ENCODE data around the gene SNAP29.
"Not testable (repeated sequence)": the region's sequence is repeated elsewhere in the genome, so short reads cannot be mapped to it uniquely, and the experiment has no call there.

Gene SNAP29

DNA sequence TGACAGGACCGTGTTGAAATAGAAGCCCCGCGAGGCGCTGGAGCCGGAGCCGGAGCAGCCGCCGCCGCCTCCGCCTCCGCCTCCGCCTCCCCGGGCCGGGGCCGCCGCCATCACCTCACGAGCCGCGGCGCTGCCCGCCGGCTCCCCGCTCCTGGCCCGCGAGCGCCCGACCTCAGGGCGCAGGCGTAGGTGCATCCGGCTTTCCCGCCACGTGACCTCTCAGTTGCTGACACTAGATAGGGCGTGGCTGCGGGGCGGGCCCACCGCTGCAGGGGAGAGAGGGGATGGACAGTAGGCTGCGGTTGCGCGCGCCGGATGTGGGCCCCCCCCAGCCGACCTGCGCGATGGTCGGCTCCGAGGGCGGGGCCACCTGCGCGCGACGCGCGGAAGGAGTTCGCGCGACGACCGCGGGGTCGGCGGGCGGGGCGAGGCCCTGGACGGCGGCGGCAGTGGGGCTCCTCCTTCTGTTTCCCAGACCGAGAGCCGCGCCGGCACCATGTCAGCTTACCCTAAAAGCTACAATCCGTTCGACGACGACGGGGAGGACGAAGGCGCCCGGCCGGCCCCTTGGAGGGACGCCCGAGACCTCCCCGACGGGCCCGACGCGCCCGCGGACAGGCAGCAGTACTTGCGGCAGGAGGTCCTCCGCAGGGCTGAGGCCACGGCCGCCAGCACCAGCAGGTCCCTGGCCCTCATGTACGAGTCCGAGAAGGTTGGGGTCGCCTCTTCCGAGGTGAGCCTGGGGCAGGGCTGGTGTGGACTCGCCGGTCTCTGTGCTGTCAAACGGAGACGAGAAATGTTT, at the start of gene SNAP29, which contains the start of gene PI4KA:
TSS of gene SNAP29 (plus strand) at position 393 of the 802 bp plus-strand sequence. CDS start at position 497, 104 bp downstream.
TSS of gene PI4KA (minus strand) at position 197 of the 802 bp plus-strand sequence. CDS start at position 111, 86 bp downstream.
- DNase-seq (ENCODE audit: low read depth) = peak; percentile 97

DNA sequence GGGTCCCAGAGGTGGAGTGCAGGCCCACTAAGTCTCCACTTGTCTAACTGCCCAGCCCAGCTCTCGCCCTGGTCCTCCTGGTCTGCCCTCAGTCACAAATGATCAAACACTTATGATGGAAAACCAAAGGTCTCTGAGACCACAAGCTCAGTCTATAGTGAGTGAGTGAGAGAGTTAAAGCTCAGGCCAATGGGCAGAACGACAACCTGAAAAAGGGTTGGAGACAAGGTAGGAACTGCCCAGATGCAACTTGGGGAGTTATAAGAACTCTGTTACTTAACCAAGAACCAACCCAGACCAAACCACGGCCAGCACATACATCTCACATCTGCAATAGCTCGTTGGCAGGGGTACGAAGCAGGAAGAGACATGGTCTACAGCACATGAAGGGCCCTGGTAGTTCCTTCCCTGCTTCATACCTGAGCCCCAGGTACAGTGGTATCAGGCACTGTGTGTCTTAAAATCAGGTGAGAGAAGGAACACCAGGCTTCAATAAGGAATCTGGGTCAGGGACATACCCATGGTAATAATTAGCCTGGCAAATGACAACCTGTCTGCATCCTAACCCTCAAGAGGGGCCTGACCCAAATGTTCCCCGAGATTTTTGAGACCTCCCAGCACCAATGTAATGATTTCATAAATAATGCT, 49.1 kb upstream of the SNAP29 start:
- DNase-seq (ENCODE audit: low read depth) = no peak

DNA sequence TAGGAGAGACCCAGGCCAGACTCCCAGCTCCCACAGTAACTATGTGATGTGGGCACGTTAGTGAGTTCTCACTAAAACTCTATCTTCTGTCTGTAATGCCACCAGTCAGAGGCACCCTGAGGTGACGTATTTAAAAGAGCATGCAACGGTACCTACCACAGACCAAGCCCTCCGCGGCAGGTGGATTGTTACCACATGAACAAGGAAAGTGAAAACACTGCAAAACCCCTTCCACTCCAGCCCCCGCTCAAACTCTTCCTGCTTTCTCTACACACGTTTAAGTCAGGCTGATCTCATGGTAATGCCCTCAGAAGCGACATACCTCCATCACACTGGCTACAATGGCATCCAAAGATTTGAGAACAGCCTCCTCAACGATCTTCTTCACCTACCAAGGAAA, 48.2 kb upstream of the SNAP29 start:
- no peak for DNase-seq (ENCODE audit: low read depth)

DNA sequence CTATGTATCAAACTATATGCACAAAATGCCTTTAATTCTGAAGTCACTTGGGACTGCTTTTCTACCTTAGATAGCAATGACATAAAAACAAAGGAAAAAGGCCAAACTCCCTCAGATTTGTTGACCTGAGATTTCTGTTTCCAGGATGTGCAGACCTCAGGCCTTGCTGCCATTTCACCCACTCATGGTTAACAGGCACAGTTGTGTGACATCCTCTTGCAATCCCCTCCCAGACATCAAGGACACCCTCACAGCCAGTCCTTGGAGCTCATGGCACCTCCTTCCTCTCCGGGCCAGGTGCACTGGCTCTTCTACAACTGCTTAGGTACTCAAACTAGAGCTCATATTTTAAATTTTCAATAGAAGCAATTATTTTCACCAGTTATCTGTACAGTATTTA, 47.6 kb upstream of the SNAP29 start:
- no peak for DNase-seq (ENCODE audit: low read depth)

DNA sequence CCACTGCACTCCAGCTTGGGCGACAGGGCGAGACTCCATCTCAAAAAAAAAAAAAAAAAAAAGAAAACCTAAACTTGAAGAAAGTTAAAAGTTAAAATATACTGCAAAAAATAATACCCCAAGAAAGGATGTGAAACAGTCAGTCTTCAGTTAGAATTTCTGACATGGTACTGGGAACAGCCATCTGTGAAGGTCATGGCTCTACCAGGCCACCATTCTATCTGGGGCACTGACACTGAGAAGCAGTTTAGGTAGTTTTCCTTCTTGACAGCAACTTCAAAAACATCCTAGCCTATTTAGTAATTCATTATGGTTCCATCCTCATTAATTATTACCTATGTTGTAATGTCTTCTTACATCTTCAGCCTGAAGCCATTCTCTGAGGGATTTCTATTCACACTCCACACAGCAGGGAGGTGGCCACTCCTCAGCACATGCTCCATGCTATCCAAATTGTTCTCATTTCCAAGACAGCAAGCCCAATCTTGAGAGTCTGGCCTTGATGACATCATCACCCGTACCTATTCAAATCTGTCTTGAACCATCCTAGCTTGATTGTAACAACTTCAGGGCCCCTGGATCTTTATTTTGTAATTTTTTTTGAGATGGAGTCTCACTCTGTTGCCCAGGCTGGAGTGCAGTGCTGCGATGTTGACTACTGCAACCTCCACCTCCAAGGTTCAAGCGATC, 46.7 kb upstream of the SNAP29 start:
- DNase-seq (ENCODE audit: low read depth) = no peak

DNA sequence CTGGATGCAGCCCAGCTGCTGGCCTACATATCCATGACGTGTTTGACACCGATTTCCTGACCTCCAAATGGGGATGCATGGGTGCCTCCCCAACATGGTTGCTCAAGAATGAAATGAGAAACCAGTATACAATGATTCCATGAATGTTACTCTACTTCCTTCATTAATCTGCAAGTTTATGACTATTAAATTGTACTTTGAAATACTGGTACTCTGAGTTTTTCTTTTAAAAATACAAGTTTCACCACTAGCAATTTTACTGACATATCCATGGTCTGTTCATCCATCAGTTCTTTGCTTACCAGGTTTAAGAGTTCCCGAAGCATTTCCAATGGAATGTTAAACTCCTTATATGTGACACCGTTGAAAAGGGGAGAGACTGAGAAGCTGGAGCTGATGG, 45.8 kb upstream of the SNAP29 start:
- DNase-seq (ENCODE audit: low read depth) = no peak

DNA sequence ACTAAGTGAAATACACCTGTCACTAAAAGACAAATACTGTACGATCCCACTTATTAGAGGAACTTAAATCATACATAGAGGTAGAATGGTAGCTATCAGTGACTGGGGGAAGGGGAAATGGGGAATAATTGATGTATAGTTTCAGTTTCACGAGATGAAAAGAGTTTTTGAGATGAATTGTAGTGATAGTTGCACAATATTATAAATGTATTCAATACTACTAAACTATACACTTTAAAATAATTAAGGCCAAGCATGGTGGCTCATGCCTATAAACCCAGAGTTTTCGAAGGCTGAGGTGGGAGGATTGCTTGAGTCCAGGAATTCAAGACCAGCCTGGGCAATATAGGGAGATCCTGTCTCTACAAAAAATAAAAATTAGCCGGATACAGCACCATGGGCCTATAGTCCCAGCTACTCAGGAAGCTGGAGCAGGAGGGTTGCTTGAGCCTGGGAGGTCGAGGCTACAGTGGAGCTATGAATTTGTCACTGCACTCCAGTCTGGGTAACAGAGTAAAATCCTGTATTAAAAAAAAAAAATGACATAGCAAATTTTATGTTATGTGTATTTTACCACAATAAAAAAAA, 44.5 kb upstream of the SNAP29 start:
- no peak for DNase-seq (ENCODE audit: low read depth)

DNA sequence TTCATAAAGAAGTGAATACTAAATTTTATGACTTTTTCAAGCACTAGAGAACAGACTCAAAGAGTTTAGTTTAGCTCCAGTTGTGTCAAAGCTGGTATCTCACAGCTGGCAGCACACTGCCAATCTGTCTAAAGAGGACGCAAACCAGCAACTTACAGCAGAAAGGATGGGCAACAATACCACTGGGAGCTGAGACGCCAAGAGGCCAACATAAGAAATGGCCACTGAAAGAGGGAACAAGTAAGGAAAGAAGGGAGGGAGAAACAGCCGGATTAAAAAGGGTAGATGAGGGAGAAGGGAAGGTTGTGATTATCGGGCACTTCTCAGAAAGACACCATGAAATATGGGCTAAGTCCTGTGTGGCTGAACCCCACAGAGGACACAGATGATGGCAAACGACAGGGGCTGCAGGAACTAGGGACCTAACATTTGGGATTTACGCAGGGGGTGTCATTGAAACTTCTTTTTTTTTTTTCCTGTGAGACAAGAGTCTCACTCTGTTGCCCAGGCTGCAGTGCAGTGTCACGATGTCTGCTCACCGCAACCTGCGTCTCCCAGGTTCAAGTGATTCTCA, 43.2 kb upstream of the SNAP29 start:
- DNase-seq (ENCODE audit: low read depth) = no peak

DNA sequence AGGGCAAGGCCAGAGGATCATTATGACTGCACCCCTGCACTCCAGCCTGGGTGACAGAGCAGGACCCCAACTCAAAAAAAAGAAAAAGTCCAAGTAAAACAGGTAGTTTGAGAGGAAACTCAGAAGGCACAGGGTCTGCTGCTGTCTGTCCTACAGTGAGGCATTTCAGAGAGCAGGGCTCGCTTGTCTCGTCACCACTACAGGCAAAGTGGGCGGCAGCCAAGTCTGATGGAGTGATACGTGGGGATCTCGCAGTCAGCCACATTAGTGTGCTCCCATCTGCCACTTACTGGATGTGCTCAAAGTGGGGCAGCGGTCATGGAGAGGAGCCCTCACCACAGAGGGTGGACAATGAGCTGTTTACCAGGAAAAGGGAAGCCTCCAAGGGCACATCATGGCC, 42.2 kb upstream of the SNAP29 start:
- no peak for DNase-seq (ENCODE audit: low read depth)

DNA sequence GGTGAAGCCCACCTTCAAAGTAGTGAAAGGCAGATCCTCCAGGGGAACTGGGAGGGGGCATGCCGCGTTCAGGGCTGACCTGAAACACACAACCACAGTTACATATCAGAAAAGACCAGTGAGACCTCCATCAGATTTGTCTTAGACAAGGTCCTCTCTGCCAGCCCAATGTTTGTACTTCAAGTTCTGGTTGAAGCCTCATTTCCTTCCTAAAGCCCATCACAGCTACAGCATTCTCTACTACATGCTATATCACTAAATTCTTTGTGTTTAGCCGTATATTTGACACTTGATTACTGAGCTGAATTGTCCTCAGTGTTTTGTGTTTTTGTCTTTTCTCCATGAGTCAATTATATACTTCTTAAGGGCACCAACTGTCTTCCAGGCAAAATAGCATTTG, 40.3 kb upstream of the SNAP29 start:
- no peak for DNase-seq (ENCODE audit: low read depth)

DNA sequence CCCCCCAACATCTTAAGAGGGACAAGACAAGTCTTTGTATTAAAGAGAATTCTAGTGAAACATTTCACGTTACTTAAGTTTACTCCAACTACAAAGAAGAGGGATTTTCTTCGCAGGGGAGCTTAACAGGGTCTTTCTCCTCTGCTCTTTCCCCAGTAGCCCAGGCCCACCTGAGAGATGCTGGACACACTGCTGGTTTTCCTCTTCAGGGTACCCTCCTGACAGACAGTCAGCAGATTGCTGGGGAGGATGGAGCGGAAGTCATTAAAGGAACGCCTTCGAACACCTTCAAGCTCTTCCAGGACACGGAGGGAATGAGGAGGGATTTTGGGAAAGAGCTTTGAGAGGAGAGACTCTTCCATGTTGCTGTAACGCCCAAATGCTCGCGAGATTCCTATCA, 39.3 kb upstream of the SNAP29 start:
- DNase-seq (ENCODE audit: low read depth) = no peak

DNA sequence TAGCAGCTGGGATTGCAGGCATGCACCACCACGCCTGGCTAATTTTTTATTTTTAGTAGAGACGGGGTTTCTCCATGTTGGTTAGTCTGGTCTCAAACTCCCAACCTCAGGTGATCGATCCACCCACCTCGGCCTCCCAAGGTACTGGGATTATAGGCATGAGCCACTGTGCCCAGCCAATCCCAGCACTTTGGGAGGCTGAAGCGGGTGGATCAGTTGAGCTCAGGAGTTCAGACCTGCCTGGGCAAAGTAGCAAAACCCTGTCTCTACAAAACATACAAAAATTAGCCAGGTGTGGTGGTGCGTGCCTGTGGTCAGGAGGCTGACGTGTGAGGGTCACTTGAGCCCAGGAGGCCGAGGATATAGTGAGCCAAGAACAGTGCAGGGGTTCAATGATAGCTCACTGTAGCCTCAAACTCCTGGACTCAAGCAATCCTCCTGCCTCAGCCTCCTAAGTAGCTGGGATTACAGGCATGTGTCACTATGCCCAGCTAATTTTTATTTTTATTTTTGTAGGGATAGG, 37.0 kb upstream of the SNAP29 start:
- DNase-seq (ENCODE audit: low read depth) = not testable (repeated sequence)

DNA sequence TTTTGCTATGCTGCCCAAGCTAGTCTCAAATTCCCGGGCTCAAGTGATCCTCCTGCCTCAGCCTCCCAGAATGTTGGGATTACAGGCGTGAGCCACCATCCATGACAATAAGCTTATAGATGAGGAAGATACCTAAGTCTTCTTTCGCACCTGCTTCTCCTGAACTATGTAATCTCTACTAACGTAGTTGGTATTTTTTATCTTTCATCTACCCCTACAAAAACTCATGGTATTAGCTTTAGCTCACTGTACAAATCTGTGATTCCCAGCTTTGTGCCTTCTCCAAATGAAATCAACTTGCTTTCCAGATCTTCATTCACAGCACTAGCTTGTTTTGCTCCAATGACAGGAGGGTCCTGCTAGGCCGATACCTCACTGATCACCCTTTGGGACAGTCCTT, 36.6 kb upstream of the SNAP29 start:
- no peak for DNase-seq (ENCODE audit: low read depth)

DNA sequence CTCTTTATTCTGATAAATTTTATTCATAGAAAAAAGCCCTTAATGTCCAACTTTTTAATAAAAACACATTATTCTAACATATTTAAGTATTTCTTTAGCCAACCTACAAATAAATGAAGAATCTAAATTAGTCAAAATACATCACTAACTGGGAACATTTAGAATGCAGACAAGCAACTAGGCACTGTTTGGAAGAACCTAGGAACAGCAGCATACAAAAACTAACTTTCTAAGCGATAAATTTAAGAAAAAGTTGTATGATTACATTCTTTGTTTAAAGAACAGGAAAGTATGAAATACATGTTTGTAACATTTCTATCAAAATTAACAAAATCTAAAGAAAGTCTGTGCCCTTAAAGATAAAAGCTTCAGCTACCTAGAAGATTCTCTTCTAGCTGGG, 35.5 kb upstream of the SNAP29 start:
- no peak for DNase-seq (ENCODE audit: low read depth)

DNA sequence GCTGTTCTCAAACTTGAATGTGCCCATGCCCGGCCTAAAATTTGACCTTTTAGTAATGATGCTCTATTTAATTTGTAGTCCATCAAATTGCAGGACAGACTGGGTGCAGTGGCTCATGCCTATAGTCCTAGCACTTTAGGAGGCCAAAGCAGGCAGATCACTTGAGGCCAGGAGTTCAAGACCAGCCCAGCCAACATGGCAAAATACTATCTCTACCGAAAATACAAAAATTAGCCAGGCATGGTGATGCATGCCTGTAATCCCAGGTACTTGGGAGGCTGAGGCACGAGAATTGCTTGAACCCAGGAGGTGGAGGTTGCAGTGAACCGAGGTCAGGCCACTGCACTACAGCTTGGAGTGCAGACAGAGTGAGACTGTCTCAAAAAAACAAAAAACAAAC, 33.6 kb upstream of the SNAP29 start:
- not testable (repeated sequence) for DNase-seq (ENCODE audit: low read depth)

DNA sequence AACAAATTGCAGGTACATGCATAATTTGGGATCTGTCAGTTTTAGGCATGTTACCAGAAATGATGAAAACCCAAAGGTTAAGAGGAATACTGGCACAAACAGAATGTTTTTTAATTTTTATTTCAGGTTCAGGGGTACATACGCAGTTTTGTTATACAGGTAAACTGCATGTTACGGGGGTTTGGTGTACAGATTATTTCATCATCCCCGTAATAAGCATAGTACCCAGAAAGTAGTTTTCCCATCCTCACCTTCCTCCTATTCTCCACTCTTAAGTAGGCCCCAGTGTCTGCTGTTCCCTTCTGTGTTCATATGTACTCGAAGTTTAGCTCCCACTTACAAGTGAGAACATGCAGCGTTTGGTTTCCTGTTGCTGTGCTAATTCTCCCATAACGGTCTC, 33.2 kb upstream of the SNAP29 start:
- no peak for DNase-seq (ENCODE audit: low read depth)

DNA sequence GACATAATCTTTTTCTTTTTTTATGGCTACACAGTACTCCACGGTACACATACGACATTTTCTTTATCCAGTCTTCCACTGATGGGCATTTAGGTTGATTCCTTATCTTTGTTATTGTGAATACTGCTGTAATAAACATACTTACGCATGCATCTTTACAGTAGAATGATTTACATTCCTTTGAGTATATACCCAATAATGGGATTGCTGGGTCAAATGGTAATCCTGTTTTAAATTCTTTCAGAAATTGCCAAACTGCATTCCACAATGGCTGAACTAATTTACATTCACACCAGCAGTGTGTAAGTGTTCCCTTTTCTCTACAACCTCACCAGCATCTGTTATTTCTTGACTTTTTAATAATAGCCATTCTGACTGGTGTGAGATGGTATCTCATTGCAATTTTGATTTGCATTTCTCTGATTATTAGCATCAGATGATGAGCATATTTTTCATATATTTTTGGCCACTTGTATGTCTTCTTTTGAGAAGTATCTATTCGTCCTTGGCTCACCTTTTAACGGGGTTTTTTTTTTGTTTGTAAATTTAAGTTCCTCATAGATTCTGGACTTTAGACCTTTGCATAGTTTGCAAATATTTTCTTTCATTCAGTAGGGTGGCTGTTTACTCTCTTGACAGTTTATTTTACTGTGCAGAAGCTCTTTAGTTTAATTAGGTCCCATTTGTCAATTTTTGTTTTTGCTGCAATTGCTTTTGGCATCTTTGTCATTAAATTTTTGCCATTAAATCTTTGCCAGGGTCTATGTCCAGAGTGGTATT, 32.2 kb upstream of the SNAP29 start:
- not testable (repeated sequence) for DNase-seq (ENCODE audit: low read depth)

DNA sequence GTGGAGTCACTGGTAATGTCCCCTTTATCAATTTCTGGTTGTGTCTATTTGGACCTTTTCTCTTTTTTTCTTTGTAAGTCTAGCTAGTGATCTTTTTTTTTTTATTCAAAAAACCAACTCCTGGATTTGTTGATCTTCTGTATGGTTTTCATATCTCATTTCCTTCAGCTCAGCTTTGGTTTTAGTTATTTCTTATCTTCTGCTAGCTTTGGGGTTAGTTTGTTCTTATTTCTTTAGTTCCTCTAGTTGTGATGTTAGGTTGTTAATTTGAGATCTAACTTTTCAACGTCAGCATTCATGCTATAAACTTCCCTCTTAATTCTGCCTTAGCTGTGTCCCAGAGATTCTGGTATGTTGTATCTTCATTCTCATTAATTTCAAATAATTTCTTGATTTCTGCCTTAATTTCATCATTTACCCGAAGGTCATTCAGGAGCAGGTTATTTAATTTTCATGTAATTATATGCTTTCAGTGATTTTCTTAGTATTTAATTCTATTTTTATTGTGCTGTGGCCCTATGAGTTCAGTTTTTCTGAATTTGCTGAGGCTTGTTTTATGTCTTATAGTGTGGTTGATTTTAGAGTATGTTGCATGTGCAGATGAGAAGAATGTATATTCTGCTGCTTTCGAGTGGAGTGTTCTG, 29.2 kb upstream of the SNAP29 start:
- DNase-seq (ENCODE audit: low read depth) = no peak

DNA sequence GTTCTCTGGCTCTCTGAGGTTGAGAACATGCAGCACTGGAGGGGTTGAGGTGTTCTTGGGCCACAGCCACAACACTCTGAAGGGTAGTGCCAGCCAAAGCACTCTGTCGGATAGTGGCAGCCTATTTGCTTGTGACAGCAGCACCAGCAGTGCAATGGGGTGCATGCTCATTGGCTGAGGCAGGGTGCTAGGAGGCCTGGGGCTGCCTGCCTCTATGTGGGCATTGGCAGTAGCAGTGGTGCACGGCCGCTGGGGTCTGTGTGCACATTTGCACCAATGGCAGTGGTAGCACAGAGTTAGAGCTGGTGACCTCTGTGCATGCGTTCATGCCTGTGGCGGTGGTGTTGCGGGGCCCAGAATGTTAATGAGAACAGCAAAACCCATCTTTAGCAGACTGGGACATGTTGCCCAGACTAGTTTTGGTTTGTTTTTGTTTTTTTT, 25.6 kb upstream of the SNAP29 start:
- DNase-seq (ENCODE audit: low read depth) = no peak

DNA sequence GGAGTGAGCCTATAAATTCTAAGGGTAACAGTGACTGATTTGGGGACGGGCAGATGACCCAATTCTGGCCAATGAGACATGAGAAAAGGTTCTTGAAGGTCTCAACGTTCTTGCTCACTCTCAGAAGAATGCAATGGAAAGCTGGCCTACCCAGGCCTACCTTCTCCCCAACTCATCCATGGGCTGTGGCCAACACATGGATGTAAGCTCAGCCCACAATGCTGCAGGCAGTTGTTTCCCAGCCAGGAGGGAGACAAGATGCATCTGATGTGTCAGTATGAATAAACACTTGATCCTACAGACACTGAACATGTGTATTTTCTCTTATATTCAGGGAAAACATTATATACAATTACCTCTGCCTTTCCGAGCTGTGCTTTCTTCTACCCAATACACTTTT, 24.6 kb upstream of the SNAP29 start:
- no peak for DNase-seq (ENCODE audit: low read depth)

DNA sequence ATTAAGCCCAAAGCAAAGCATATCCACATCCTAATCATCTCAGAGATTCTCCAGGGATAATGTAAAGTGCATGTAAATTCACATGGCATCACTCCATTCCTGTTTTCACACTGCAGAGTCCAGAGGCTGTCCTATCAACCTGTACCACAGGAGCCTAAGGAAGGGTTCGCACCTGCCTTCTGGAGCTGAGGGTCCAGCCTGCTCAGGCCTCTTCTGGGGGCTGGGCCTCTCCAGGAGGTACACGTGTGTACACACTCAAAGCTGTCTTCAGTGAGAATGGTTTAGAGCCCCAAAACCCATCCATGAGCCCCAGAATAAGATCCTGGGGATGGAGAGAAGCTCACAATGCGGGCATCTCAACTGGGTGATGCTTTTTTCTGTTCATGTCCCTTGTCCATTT, 24.1 kb upstream of the SNAP29 start:
- DNase-seq (ENCODE audit: low read depth) = no peak

Measured in fibroblast of the conjunctiva (primary cell).